SHP77 treated with DMSO at 0.1 percent for 48 hours (cell line): Measurements from ENCODE around the gene MCL1.
A peak's percentile ranks its signal among the peaks of the same experiment; 100 is the strongest.

Source experiments
- DNase-seq: peaks from one replicate; lab custom pipeline; 2025; lab: John Stamatoyannopoulos, UW

MCL1 gene

GRCh38 chr1:150555971-150556865 is 23.2 kb downstream of the MCL1 start:
- no peak for DNase-seq

DNA sequence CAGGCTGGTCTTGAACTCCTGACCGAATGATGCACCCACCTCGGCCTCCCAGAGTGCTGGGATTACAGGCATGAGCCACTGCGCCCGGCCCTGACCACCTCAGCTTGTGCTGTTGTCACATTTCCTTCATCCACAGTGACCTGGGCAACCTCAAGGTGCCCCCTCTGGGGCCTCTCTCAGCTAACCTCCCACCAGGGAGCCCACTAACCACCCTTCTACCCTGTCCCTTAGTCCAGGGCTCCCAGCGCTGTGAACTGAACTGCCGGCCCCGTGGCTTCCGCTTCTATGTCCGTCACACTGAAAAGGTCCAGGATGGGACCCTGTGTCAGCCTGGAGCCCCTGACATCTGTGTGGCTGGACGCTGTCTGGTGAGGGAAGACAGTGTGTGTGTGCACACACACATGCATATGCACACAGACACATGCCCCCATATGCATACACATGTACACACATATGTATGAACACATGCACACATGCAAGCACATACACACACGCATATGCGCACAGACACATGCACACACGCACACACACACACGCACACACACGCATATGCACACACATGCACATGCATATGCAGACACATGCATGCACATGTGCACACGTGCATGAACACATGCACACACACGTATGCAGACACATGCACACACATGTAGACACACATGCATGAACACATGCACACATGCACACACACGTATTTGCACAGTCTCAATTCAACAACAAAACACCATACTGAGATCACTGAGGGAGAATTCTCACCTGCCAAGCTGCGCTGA is 24.0 kb downstream of the MCL1 start:
- DNase-seq: no peak

- DNase-seq: no peak
These were observed 25.3 kb downstream of the MCL1 start for GRCh38 chr1:150554086-150554452.

DNA sequence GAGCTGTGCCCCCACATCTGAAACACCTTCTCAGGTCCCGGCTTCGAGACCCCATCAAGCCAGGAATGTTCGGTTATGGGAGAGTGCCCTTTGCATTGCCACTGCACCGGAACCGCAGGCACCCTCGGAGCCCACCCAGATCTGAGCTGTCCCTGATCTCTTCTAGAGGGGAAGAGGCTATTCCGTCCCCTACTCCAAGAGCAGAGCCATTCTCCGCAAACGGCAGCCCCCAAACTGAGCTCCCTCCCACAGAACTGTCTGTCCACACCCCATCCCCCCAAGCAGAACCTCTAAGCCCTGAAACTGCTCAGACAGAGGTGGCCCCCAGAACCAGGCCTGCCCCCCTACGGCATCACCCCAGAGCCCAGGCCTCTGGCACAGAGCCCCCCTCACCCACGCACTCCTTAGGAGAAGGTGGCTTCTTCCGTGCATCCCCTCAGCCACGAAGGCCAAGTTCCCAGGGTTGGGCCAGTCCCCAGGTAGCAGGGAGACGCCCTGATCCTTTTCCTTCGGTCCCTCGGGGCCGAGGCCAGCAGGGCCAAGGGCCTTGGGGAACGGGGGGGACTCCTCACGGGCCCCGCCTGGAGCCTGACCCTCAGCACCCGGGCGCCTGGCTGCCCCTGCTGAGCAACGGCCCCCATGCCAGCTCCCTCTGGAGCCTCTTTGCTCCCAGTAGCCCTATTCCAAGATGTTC is 25.9 kb downstream of the MCL1 start:
- no peak for DNase-seq

GRCh38 chr1:150552911-150553289 is 26.5 kb downstream of the MCL1 start:
- DNase-seq: no peak

GRCh38 chr1:150552128-150552910 is 27.1 kb downstream of the MCL1 start:
- no peak for DNase-seq

GRCh38 chr1:150551784-150552127 is 27.7 kb downstream of the MCL1 start:
- no peak for DNase-seq

GRCh38 chr1:150551051-150551783 is 28.2 kb downstream of the MCL1 start:
- no peak for DNase-seq

DNA sequence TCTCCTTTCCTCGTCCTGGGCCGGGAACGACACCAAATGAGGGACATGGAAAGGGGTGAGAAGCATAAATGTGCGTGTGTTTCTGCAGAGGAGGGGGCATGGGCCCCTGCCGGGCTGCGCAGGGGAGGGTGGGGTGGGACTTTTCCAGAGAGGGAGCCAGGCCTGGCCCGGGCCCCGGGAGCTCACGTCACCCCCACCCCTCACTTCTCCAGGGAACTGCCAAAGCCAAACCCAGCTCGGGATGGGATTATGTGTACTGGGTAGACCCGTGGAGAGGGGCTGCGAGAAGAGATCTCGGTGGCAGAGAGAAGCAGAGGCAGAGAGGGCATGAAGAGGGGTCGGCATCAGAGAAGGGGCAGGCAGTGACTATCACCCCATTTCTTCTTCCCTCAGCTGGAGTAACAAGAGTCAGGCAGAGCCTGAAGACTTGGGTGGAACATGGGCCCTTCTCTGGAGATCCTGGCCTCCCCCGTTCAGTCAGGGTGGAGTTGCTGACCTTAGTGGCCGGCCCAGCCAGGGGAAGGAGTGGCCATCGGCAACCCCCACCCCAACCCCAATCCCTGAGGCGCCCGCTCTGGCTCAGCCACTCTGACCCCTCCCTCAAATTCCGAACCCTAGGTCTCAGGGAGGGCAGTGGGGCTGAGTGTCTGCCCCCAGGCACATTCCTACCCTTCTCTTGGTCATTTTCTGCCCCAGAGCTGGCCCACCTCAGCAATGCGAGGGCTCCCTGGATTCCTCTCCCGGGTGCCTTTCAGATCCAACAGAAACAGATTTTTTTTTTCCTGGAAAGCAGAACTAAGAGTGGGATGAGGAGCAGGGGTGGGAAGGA is 29.0 kb downstream of the MCL1 start:
- no peak for DNase-seq

- DNase-seq: no peak
These were observed 29.8 kb downstream of the MCL1 start for GRCh38 chr1:150549496-150550221.

DNA sequence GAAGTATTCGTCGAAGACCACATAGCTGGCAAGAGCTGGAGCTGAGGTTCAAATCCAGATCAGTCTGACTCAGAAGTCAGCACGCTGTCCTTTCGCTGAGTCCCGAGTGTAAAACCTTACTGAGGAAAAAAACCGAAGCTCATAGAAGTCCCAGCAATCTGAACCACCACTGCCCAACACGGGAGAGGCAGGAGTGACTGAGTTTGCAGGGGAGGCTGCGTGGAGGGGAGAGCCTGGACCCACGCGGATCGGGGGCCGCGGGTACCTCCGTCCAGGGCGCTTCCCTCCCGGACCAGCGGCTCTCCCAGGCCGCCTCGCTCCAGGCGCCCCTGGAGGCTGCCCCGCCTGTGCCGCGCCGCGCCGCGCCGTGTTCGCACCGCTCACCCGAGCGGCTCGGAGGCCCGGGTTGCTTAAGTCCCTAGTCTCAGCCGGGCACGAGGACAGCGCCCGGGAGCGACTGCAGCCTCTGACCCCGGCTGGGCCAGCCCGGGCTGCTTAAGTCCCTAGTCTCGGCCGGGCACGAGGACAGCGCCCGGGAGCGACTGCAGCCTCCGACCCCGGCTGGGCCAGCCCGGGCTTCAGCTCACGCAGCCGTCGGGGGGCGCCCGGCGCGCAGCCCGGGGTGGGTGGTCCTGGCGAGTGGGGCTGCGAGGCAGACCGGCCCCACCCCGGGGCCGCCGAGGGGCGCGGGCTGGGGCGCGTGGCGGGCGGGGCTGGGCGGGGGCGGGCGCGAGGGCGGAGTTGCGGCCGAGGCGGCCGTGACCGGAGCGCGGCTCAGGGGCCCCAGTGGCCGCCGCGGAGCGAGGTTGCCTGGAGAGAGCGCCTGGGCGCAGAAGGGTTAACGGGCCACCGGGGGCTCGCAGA is 30.5 kb downstream of the MCL1 start, which contains the start of gene ADAMTSL4:
Gene ADAMTSL4, plus strand, starts transcription at position 777 of the 864 bp plus-strand sequence. CDS start 2,881 bp downstream, outside the sequence.
- peak; percentile 64 for DNase-seq

GRCh38 chr1:150548324-150548631 is 31.1 kb downstream of the MCL1 start:
- no peak for DNase-seq

DNA sequence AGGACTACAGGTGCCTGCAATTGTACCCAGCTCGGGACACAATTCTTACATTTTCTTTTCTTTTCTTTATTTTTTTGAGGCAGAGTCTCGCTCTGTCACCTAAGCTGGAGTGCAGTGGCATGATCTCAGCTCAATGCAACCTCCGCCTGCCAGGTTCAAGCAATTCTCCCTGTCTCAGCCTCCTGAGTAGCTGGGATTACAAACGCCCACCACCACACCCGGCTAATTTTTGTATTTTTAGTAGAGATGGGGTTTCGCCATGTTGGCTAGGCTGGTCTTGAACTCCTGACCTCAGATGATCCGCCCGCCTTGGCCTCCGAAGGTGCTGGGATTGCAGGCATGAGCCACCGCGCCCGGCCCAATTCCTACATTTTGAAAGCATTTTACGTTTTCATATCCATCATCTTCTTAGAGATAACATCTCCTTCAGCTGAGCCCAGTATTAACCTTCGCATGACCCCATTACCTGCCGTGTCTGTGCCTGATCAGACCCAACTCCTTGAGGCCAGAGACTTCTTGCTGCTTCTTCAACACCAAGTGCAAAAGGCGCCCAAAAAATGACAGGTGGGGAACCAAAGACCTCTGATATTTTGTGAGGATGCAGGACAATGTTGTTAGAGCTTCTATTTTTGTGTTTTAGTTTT is 33.0 kb downstream of the MCL1 start:
- no peak for DNase-seq

GRCh38 chr1:150545486-150546032 is 33.9 kb downstream of the MCL1 start:
- DNase-seq: no peak

DNA sequence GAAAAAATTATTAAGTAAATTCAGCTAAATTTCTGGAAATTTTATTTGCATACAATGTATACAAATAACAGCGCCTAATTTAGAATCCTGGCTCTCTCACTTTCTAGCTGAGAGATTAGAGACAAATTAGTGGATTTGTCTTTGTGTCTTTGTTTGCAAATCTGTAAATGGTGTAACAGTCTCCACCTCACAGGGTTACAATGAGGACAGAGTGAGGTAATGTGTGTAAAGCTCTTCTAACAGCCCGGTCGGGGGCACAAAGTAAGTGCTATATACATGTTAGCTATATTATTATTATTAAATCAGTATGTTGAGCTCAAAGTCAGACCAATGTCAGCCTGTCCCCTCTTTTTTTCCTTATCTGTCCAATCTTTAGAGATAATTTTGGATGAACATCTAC is 35.2 kb downstream of the MCL1 start:
- peak; percentile 62 for DNase-seq

DNA sequence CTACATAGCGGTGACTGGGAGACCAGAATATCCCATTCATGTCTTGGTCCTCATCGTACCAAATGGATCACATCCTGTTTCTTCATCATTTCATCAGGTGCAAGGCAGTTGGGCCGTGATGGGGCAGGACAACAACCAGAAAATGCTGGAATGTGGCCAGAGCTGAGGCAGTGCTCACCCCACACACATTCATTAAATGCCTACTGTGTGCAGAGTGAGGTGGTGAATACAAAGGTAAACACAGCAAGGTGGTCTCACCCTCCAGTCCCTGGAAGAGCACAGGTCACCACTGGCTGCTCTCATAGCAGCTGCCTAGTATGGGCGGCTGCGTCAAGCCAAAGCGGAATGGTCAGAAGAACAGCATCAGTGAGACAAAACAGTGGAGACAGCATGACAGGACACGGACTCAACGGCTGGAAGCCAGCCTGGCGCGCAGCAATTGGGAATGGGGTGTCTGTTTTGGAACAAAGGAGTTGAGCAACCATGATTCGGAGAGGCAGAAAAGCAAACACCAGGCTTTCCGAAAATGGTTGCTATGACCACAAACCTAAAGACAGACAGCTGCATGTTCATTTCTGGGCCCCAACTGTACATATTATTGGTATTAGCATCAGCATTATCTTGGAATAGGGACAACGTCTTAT is 35.8 kb downstream of the MCL1 start:
- peak; percentile 91 for DNase-seq
